K562 (cell line): Measurements from ENCODE around the gene CCDC85B. TPM values are rescaled to one million over a fixed set of nuclear protein-coding genes. Genes with fewer than 3 reads are reported as not detected.

ENCODE experiments used
- BRD9 ChIP-seq: fragments of 450-650 bp; IDR thresholded peaks from 2 replicates; pipeline ENCODE4 v1.6.1; 2018; ENCODE audit warnings: low read depth; ENCODE audit not compliant: partially characterized antibody
- CHD4 ChIP-seq: fragments of 200-600 bp; sonication (generic); IDR thresholded peaks from 3 replicates; pipeline ENCODE4 v1.6.1; 2012; ENCODE audit warnings: low read depth, mild to moderate bottlenecking, mixed read lengths, low read length, inconsistent platforms; ENCODE audit not compliant: insufficient read depth, insufficient replicate concordance, poor library complexity, severe bottlenecking
- EHMT2 ChIP-seq: fragments of 450-650 bp; IDR thresholded peaks from 2 replicates; pipeline ENCODE4 v1.6.1; 2018; ENCODE audit warnings: antibody characterized with exemption
- ESRRA ChIP-seq: fragments of 450-650 bp; IDR thresholded peaks from 2 replicates; pipeline ENCODE4 v1.6.1; 2014; ENCODE audit warnings: low read depth, mild to moderate bottlenecking, moderate library complexity, borderline replicate concordance
- MCM3 ChIP-seq: fragments of 450-650 bp; IDR thresholded peaks from 2 replicates; pipeline ENCODE4 v1.6.1; 2016
- MYNN ChIP-seq, 2 experiments: sonication (generic); formaldehyde crosslinking in 1 of 2; IDR thresholded peaks; 2 replicates each; pipeline versions ENCODE4 v1.5.0 to v1.6.1; 2016 to 2020; ENCODE audit warnings: antibody characterized with exemption in 1 of 2, missing genetic modification reagents in 1 of 2
- TAF9B ChIP-seq: fragments of 450-650 bp; IDR thresholded peaks from 2 replicates; pipeline ENCODE4 v1.6.1; 2018; ENCODE audit warnings: mild to moderate bottlenecking; ENCODE audit not compliant: partially characterized antibody
- ZC3H11A ChIP-seq: IDR thresholded peaks from 2 replicates; pipeline ENCODE4 v1.6.1; 2012; ENCODE audit warnings: low read depth, low read length, improper control_type of control experiment
- ZNF140 ChIP-seq: fragments of 250-450 bp; sonication (Bioruptor Pico); IDR thresholded peaks from 2 replicates; pipeline ENCODE4 v1.8.0; 2021; ENCODE audit warnings: moderate library complexity, mild to moderate bottlenecking, inconsistent platforms
- ZNF263 ChIP-seq: sonication (generic); formaldehyde crosslinking; IDR thresholded peaks from 2 replicates; pipeline ENCODE4 v1.8.0; 2022; ENCODE audit warnings: mild to moderate bottlenecking, missing genetic modification reagents, borderline replicate concordance
- ZNF551 ChIP-seq: fragments of 250-450 bp; sonication (Bioruptor Pico); IDR thresholded peaks from 2 replicates; pipeline ENCODE4 v1.5.0; 2021; ENCODE audit warnings: mild to moderate bottlenecking, moderate library complexity
- ZNF707 ChIP-seq: fragments of 250-450 bp; sonication (Bioruptor Pico); conservative IDR thresholded peaks from 2 replicates; pipeline ENCODE4 v1.8.0; 2022; ENCODE audit warnings: inconsistent platforms, mild to moderate bottlenecking, moderate library complexity
- polyA plus RNA-seq, 8 experiments: library from polyadenylated mRNA; depleted of rRNA in 4 of 8; stranded (reverse) in 5 of 8; unstranded in 3 of 8; fragments of >200 nt; fragmentation: Nextera tagmentation in 2 of 8; fragmentation: Illumina TruSeq in 1 of 8; extraction: Ambion mirVana in 2 of 8; extraction: Trizol in 1 of 8; gene quantifications; 2 replicates each; pipeline versions ENCODE4 v1.2.1 to v1.2.3, GENCODE V29; 2011 to 2014; ENCODE audit warnings: inconsistent platforms in 1 of 8, missing spikeins in 1 of 8
- total RNA-seq, 7 experiments: library from RNA; depleted of rRNA in 6 of 7; stranded (reverse); fragments of >200 nt in 6 of 7; fragmentation: Illumina TruSeq in 2 of 7; extraction: Trizol in 2 of 7; gene quantifications; 2 replicates each; pipeline versions ENCODE4 v1.2.1 to v1.2.3, GENCODE V29; 2011 to 2021; ENCODE audit warnings: low replicate concordance in 1 of 7
- TF ChIP-seq, protein P1 (sequence below), 2 experiments: fragments of 450-650 bp in 1 of 2; IDR thresholded peaks; 2 replicates each; pipeline ENCODE4 v1.6.1; 2011 to 2017; ENCODE audit warnings: low read depth in 2 of 2, antibody characterized with exemption in 1 of 2, borderline replicate concordance in 1 of 2, low read length in 1 of 2, mild to moderate bottlenecking in 1 of 2, mixed read lengths in 1 of 2; ENCODE audit not compliant: control insufficient read depth in 1 of 2
- TF ChIP-seq, protein P2 (sequence below): fragments of 450-650 bp; IDR thresholded peaks from 2 replicates; pipeline ENCODE4 v1.6.1; 2017; ENCODE audit warnings: mild to moderate bottlenecking, moderate library complexity
- TF ChIP-seq, protein P3 (sequence below): sonication (generic); formaldehyde crosslinking; IDR thresholded peaks from 2 replicates; pipeline ENCODE4 v1.8.0; 2023; ENCODE audit warnings: mild to moderate bottlenecking, missing genetic modification reagents
- TF ChIP-seq, protein P4 (sequence below), 2 experiments: IDR thresholded peaks; 2 replicates each; pipeline ENCODE4 v1.6.1; 2012; ENCODE audit warnings: improper control_type of control experiment in 2 of 2, low read depth in 2 of 2, low read length in 2 of 2, borderline replicate concordance in 1 of 2
- TF ChIP-seq, protein P5 (sequence below): fragments of 250-450 bp; sonication (Bioruptor Pico); IDR thresholded peaks from 2 replicates; pipeline ENCODE4 v1.4.0; 2020; ENCODE audit warnings: mild to moderate bottlenecking, moderate library complexity, borderline replicate concordance

Gene CCDC85B
- total and polyA plus RNA-seq, 9 of the 15 experiments (the other 6 are each of a cell fraction or from before 2014, with no cell fraction given): 0.14 to 138 (median 6.2) TPM

DNA sequence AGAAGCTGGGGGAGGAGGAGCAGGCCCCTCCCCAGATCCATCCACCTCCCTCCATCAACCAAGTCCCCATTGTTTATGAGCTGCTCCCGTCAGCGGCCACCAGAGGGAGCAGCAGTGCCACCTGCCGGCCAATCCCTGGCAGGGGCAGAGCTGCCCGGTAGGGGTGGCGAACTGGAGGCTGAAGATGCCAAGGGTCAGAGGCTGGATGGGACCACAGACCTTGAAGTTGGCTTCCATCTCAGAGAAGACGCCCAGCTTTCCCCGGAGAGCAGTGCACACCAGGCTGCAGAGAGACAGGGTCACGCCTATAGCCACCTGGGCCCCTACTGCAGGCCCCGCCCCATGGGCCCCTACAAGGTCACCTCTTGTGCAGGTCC lies 5.8 kb upstream of the CCDC85B start (continued):
- TF ChIP-seq, protein P1, sequence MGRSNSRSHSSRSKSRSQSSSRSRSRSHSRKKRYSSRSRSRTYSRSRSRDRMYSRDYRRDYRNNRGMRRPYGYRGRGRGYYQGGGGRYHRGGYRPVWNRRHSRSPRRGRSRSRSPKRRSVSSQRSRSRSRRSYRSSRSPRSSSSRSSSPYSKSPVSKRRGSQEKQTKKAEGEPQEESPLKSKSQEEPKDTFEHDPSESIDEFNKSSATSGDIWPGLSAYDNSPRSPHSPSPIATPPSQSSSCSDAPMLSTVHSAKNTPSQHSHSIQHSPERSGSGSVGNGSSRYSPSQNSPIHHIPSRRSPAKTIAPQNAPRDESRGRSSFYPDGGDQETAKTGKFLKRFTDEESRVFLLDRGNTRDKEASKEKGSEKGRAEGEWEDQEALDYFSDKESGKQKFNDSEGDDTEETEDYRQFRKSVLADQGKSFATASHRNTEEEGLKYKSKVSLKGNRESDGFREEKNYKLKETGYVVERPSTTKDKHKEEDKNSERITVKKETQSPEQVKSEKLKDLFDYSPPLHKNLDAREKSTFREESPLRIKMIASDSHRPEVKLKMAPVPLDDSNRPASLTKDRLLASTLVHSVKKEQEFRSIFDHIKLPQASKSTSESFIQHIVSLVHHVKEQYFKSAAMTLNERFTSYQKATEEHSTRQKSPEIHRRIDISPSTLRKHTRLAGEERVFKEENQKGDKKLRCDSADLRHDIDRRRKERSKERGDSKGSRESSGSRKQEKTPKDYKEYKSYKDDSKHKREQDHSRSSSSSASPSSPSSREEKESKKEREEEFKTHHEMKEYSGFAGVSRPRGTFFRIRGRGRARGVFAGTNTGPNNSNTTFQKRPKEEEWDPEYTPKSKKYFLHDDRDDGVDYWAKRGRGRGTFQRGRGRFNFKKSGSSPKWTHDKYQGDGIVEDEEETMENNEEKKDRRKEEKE (IDR thresholded peaks at IDR 0.05; ENCODE audit: borderline replicate concordance in 1 of 2, control insufficient read depth in 1 of 2, low read depth in 2 of 2, low read length in 1 of 2): no peak
- TF ChIP-seq BRD9 (no peak), ZC3H11A (no peak), ZNF263 (peak; percentile 72; the same call in 1 of the 2 replicates), ZNF140 (no peak), MCM3 (no peak), ZNF707 (CRISPR knock-in tag) (no peak), CHD4 (no peak), ESRRA (peak; percentile 67), EHMT2 (no peak), MYNN (IDR thresholded peaks at IDR 0.05) (peak; percentile 90), MYNN (CRISPR knock-in tag; IDR thresholded peaks at IDR 0.05) (no peak), TAF9B (no peak), ZNF551 (CRISPR knock-in tag) (no peak)
- TF ChIP-seq, protein P2, sequence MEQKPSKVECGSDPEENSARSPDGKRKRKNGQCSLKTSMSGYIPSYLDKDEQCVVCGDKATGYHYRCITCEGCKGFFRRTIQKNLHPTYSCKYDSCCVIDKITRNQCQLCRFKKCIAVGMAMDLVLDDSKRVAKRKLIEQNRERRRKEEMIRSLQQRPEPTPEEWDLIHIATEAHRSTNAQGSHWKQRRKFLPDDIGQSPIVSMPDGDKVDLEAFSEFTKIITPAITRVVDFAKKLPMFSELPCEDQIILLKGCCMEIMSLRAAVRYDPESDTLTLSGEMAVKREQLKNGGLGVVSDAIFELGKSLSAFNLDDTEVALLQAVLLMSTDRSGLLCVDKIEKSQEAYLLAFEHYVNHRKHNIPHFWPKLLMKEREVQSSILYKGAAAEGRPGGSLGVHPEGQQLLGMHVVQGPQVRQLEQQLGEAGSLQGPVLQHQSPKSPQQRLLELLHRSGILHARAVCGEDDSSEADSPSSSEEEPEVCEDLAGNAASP: no peak
- TF ChIP-seq, protein P3, sequence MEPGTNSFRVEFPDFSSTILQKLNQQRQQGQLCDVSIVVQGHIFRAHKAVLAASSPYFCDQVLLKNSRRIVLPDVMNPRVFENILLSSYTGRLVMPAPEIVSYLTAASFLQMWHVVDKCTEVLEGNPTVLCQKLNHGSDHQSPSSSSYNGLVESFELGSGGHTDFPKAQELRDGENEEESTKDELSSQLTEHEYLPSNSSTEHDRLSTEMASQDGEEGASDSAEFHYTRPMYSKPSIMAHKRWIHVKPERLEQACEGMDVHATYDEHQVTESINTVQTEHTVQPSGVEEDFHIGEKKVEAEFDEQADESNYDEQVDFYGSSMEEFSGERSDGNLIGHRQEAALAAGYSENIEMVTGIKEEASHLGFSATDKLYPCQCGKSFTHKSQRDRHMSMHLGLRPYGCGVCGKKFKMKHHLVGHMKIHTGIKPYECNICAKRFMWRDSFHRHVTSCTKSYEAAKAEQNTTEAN (CRISPR knock-in tag): no peak
- TF ChIP-seq, protein P4, sequence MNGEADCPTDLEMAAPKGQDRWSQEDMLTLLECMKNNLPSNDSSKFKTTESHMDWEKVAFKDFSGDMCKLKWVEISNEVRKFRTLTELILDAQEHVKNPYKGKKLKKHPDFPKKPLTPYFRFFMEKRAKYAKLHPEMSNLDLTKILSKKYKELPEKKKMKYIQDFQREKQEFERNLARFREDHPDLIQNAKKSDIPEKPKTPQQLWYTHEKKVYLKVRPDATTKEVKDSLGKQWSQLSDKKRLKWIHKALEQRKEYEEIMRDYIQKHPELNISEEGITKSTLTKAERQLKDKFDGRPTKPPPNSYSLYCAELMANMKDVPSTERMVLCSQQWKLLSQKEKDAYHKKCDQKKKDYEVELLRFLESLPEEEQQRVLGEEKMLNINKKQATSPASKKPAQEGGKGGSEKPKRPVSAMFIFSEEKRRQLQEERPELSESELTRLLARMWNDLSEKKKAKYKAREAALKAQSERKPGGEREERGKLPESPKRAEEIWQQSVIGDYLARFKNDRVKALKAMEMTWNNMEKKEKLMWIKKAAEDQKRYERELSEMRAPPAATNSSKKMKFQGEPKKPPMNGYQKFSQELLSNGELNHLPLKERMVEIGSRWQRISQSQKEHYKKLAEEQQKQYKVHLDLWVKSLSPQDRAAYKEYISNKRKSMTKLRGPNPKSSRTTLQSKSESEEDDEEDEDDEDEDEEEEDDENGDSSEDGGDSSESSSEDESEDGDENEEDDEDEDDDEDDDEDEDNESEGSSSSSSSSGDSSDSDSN (IDR thresholded peaks at IDR 0.05; ENCODE audit: borderline replicate concordance in 1 of 2, low read depth in 2 of 2, low read length in 2 of 2): 0 out of 4 replicates have a peak, but pooled peaks of 1 of the 2 experiments have one; percentile 29
- TF ChIP-seq, protein P5, sequence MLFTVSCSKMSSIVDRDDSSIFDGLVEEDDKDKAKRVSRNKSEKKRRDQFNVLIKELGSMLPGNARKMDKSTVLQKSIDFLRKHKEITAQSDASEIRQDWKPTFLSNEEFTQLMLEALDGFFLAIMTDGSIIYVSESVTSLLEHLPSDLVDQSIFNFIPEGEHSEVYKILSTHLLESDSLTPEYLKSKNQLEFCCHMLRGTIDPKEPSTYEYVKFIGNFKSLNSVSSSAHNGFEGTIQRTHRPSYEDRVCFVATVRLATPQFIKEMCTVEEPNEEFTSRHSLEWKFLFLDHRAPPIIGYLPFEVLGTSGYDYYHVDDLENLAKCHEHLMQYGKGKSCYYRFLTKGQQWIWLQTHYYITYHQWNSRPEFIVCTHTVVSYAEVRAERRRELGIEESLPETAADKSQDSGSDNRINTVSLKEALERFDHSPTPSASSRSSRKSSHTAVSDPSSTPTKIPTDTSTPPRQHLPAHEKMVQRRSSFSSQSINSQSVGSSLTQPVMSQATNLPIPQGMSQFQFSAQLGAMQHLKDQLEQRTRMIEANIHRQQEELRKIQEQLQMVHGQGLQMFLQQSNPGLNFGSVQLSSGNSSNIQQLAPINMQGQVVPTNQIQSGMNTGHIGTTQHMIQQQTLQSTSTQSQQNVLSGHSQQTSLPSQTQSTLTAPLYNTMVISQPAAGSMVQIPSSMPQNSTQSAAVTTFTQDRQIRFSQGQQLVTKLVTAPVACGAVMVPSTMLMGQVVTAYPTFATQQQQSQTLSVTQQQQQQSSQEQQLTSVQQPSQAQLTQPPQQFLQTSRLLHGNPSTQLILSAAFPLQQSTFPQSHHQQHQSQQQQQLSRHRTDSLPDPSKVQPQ: no peak
